Heart right ventricle (tissue), 16 donors: Measurements from ENCODE around the gene HYI. TPM values are rescaled to one million over a fixed set of nuclear protein-coding genes. Genes with fewer than 3 reads are reported as not detected.
"Not testable (repeated sequence)": the region's sequence is repeated elsewhere in the genome, so short reads cannot be mapped to it uniquely, and the experiment has no call there.

ENCODE experiments used
- ATAC-seq, 8 donors: fragments of 200-7000 bp; cut with Tn5 transposase; one replicate each; pipeline ENCODE4 v1.9.1; 2020; ENCODE audit warnings: mild to moderate bottlenecking in 8 of 8, moderate library complexity in 8 of 8, moderate number of reproducible peaks in 1 of 8
- DNase-seq, 2 donors: peaks; one replicate each; pipeline ENCODE4 v3.0.0-alpha.2; 2020
- H3K27ac ChIP-seq, 10 donors: fragments of 200-600 bp; sonication (generic) in 2 of 10; one replicate each; pipeline versions ENCODE4 v1.5.0 to v1.8.0; 2020 to 2022; ENCODE audit warnings: mild to moderate bottlenecking in 3 of 10
- H3K27me3 ChIP-seq, 7 donors: fragments of 200-600 bp; one replicate each; pipeline ENCODE4 v1.8.0; 2021 to 2022; ENCODE audit warnings: mild to moderate bottlenecking in 2 of 7
- H3K36me3 ChIP-seq, 9 donors: fragments of 200-600 bp; sonication (generic) in 1 of 9; one replicate each; pipeline versions ENCODE4 v1.5.0 to v1.8.0; 2020 to 2022; ENCODE audit warnings: mild to moderate bottlenecking in 2 of 9
- H3K4me1 ChIP-seq, 9 donors: fragments of 200-600 bp; sonication (generic) in 1 of 9; one replicate each; pipeline versions ENCODE4 v1.5.0 to v1.8.0; 2020 to 2022; ENCODE audit warnings: mild to moderate bottlenecking in 4 of 9
- H3K4me3 ChIP-seq, 10 donors: fragments of 200-600 bp; sonication (generic) in 2 of 10; one replicate each; pipeline versions ENCODE4 v1.5.0 to v1.8.0; 2020 to 2022; ENCODE audit warnings: mild to moderate bottlenecking in 7 of 10, moderate library complexity in 2 of 10
- H3K9me3 ChIP-seq, 11 donors: fragments of 200-600 bp in 10 of 11; sonication (generic) in 2 of 11; one replicate each; pipeline versions ENCODE4 v1.5.0 to v1.8.0; 2013 to 2022; ENCODE audit warnings: mild to moderate bottlenecking in 2 of 11, control low read depth in 1 of 11, moderate library complexity in 1 of 11
- CTCF ChIP-seq, 9 donors: fragments of 200-600 bp; sonication (generic) in 2 of 9; IDR thresholded peaks; one replicate each; pipeline versions ENCODE4 v1.5.0 to v1.8.0; 2021 to 2022; ENCODE audit warnings: antibody characterized with exemption in 9 of 9, mild to moderate bottlenecking in 5 of 9, moderate library complexity in 1 of 9
- WGBS, 2 donors: extraction: QIAGEN DNeasy Blood & Tissue Kit; methylation state at CpG; one replicate each; pipeline ENCODE4 v1.1.7; 2013; ENCODE audit warnings: inconsistent platforms in 1 of 2; 5-methylcytosine and 5-hydroxymethylcytosine counted together
- intact Hi-C, 10 donors: fragments of 100-400 bp; cut with DNase I; formaldehyde crosslinking; loops; one replicate each; pipeline versions ENCODE4 v1.11.1 to v1.14.2; 2022
- long read RNA-seq, 3 donors: library from polyadenylated mRNA; unstranded; transcript quantifications; one replicate each; pipeline ENCODE4 v2.0.0, GENCODE V29; 2020 to 2021
- polyA plus RNA-seq, 2 donors: library from polyadenylated mRNA; stranded (reverse); fragments of 200-250 nt; gene quantifications; one replicate each; pipeline ENCODE4 v1.2.3, GENCODE V29; 2013
- total RNA-seq, 10 donors: library from RNA; stranded (reverse); fragmentation: NEBNext Ultra II Directional in 3 of 10; extraction: Animal tissue kit (Norgen Biotek cat#: 25700) in 3 of 10; gene quantifications; one replicate each; pipeline versions ENCODE4 v1.2.1 to v1.2.4, GENCODE V29; 2021 to 2023
- donor health status: Arrhythmogenic right ventricular cardiomyopathy.
- donor health status: ischemic (EF 13 %, LVEDD 7.1; RV severe dilation, severe dysfunction).
- donor health status: healthy with polysubstance abuse.
- donor health status: DM: no; HTN: yes; CAD: no.
- donor health status: DM: no; HTN: no; CAD: no.
- donor health status: ischemic (EF 25% LVEDD 6.9; RV normal size, moderate dysfunction).
- donor health status: ischemic (EF 25% LVEDD 5.7; RV mildly dilated, moderate dysfunction).
- donor health status: healthy.
- donor health status: DM: yes; HTN: yes; CAD: no.
- donor health status: Ischemic cardiomyopathy.
- donor health status: ischemic (EF 35%, LVEDD 5.7; RV mildly dilated, moderate dysfunction).
- donor health status: nonischemic (EF 11% LVEDD 7.7; RV severe dilation, severe dysfunction).
- donor health status: DM: yes; HTN: yes; CAD: no.
- donor health status: PGD.
- donor health status: ischemic (EF 29% LVEDD 5.4; RV normal size, mild dysfunction).
- donor health status: nonischemic (EF 23%, LVEDD 6.1; RV moderate dilation, normal function).

Gene HYI
- total RNA-seq = 10 to 100 TPM; 15.9 to 24.4 (median 19.9) TPM
- polyA plus RNA-seq = 10 to 100 TPM; 13.1 to 67.4 TPM
- long read RNA-seq, donor 1, partial matches to known transcripts = 6 of 16 reads
- long read RNA-seq, donor 1, other reads (novel, unspliced or antisense) = 4 of 16 reads
- long read RNA-seq, donor 2, transcript HYI-204 (8 exons, 1,066 nt) = major isoform, 5 of 17 reads
- long read RNA-seq, donor 2, partial matches to known transcripts = 1 of 17 reads
- long read RNA-seq, donor 2, other reads (novel, unspliced or antisense) = 4 of 17 reads
- long read RNA-seq, donor 3, partial matches to known transcripts = 1 of 13 reads
- long read RNA-seq, donor 3, other reads (novel, unspliced or antisense) = 5 of 13 reads

GRCh38 chr1:43453442-43454269, at the start of gene HYI:
Gene HYI, minus strand, starts transcription at chr1:43453931. Its CDS starts 138 bp downstream, at chr1:43453793.
- no peak for TF ChIP-seq CTCF (IDR thresholded peaks at IDR 0.05)
- H3K27me3 ChIP-seq = no peaks in the 10 kb centered on the region
- no peaks in the 10 kb centered on the region for H3K9me3 ChIP-seq
- peak within 1 kb of the TSS; percentile 86 to 94 (median 90) for H3K27ac ChIP-seq
- WGBS, 2 donors = 0 to 1% methylated on average over 76 to 87 of the region's 87 CpGs
- intact Hi-C loops = no loop called here
- DNase-seq = peak; percentile 83 to 86
- peaks cover 0 to 39% (median 26%) of the 10 kb centered on the region in 9 donors for H3K36me3 ChIP-seq
- peak within 1 kb of the TSS; percentile 42 to 67 (median 58) for H3K4me3 ChIP-seq
- peak; percentile 60 to 88 (median 82) for ATAC-seq
- peaks cover 0 to 27% (median 17%) of the 10 kb centered on the region in 9 donors for H3K4me1 ChIP-seq

- WGBS, 2 donors = 95 to 100% methylated on average over 14 to 16 of the region's 33 CpGs
- H3K4me3 ChIP-seq, ATAC-seq, H3K27ac ChIP-seq, H3K9me3 ChIP-seq, H3K4me1 ChIP-seq, H3K27me3 ChIP-seq, H3K36me3 ChIP-seq, intact Hi-C loops, DNase-seq: not testable (repeated sequence)
These were observed 48.1 kb upstream of the HYI start for GRCh38 chr1:43501806-43502205.

GRCh38 chr1:43499898-43500297, 46.2 kb upstream of the HYI start:
- no peak overlapping the region for H3K27ac ChIP-seq
- H3K4me1 ChIP-seq = no peaks in the 10 kb centered on the region
- no peak for TF ChIP-seq CTCF (IDR thresholded peaks at IDR 0.05)
- 71 to 74% methylated on average over 6 of the region's 6 CpGs for WGBS, 2 donors
- H3K9me3 ChIP-seq = no peaks in the 10 kb centered on the region
- no peak overlapping the region for H3K4me3 ChIP-seq
- H3K27me3 ChIP-seq = no peaks in the 10 kb centered on the region
- ATAC-seq (no peak), DNase-seq (no peak)
- no peaks in the 10 kb centered on the region for H3K36me3 ChIP-seq
- intact Hi-C loops = no loop called here

- Histone ChIP-seq H3K9me3 (peaks cover 0 to 21% (median 3%) of the 10 kb centered on the region in 11 donors), H3K4me3 (no peak overlapping the region), H3K4me1 (no peaks in the 10 kb centered on the region), H3K27me3 (no peaks in the 10 kb centered on the region), H3K36me3 (no peaks in the 10 kb centered on the region), H3K27ac (no peak overlapping the region)
- intact Hi-C loops = no loop called here
- no peak for TF ChIP-seq CTCF (IDR thresholded peaks at IDR 0.05)
- 89 to 93% methylated on average over 7 of the region's 7 CpGs for WGBS, 2 donors
- ATAC-seq = no peak
- DNase-seq = no peak
These were observed 41.5 kb upstream of the HYI start for GRCh38 chr1:43495204-43495603.
